GM18873 (cell line): ENCODE measurements around the gene DLL4.

Experiments used
- ATAC-seq: cut with Tn5 transposase; IDR thresholded peaks from one replicate; pipeline ENCODE4 v1.9.1; 2021; ENCODE audit warnings: mild to moderate bottlenecking, moderate library complexity, moderate number of reproducible peaks; ENCODE audit not compliant: unreplicated experiment, low FRiP score

Gene DLL4

GRCh38 chr15:40984964-40985363 lies 55.8 kb downstream of the DLL4 start:
- ATAC-seq, result no peak

GRCh38 chr15:40985541-40986330 lies 56.6 kb downstream of the DLL4 start:
- no peak for ATAC-seq

DNA sequence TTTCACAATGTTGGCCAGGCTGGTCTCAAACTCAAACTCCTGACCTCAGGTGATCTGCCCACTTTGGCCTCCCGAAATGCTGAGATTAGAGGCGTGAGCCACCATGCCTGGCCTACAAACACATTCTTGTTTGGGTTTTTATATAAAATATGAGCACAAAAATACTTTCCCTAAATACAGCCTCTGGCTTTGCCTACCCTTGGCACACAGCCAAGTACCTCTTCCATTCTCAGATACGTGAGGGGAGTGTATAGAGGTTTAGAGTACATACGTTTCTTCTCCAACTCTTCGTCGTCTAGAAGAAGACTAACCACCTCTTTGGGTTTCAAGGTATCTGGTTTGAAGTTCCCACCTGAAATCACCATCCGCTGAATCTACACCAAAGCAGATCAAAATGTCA lies 57.7 kb downstream of the DLL4 start:
- no peak for ATAC-seq

DNA sequence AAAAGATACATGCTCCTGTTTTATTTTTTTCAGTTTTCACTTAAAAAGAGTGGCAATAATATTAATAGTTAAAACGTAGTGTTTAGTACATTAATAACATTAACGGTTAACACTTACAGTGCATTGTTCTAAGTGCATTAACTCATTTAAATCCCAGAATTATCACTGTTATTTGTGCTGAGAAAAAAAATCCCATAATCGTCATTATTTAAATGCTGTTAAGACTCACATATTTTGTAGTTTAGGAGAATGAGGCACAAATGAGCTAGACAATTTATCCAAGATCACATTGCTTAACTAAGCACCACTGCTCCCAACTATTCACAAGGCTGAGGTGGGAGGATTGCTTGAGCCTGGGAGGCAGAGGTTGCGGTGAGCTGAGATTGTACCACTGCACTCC lies 59.0 kb downstream of the DLL4 start:
- no peak for ATAC-seq
